Fibroblast of skin of back (primary cell): Measurements from ENCODE around the gene BAIAP2. TPM values are rescaled to one million over a fixed set of nuclear protein-coding genes. Genes with fewer than 3 reads are reported as not detected.
A peak's percentile ranks its signal among the peaks of the same experiment; 100 is the strongest.

ENCODE experiments used
- DNase-seq: peaks from one replicate; pipeline ENCODE4 v3.0.0-alpha.2; 2013
- polyA plus RNA-seq, 2 experiments: library from polyadenylated mRNA; unstranded; fragments of 120-200 nt; gene quantifications; one replicate each; pipeline ENCODE4 v1.2.1, GENCODE V29; 2013; ENCODE audit not compliant: insufficient read length in 2 of 2

The BAIAP2 gene
- polyA plus RNA-seq (2013, experiment 1 of 2; ENCODE audit: insufficient read length): 34.6 TPM
- polyA plus RNA-seq (2013, experiment 2 of 2; ENCODE audit: insufficient read length): 25.5 TPM

DNA sequence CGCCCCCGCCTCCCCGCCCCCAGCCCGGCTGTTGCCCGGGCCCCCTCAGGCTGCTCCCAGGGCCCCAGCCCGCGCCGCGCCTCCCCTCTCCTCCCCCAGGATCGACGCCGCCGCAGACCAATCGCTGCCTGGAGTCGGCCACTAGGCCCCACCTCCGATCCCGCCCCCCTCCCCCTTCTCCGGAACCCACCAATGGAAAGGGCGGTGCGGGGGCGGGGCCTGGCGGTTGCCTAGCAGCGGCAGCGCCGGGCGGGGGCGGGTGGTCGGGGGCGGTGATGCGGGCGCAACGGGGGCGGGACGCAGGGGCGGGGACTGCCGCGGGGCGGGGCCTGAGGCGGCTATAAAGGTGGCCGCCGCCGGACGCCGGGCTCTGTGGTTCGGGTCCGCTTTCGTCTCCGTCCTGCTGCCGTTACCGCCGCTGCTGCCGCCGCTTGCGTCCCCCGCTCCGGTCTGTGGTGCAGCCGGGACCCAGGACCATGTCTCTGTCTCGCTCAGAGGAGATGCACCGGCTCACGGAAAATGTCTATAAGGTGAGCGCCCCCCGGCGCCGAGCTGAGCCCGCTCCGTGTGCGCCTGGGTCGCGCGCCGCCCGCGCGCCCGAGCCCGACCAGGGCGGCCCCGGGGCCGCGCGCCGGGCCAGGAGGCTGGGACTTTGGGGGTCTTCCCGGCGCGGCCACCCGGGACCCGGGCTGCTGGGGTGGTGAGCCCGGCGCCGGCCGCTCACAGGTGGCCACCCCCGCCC is at the start of gene BAIAP2:
Gene BAIAP2, plus strand, starts transcription at position 373 of the 742 bp plus-strand sequence. Its CDS starts 104 bp downstream, at position 477.
- peak; percentile 91 for DNase-seq

- DNase-seq: no peak
Observed at GRCh38 chr17:80986046-80986445, 48.9 kb upstream of the BAIAP2 start.

GRCh38 chr17:80986816-80987475 is 48.0 kb upstream of the BAIAP2 start:
- no peak for DNase-seq

DNA sequence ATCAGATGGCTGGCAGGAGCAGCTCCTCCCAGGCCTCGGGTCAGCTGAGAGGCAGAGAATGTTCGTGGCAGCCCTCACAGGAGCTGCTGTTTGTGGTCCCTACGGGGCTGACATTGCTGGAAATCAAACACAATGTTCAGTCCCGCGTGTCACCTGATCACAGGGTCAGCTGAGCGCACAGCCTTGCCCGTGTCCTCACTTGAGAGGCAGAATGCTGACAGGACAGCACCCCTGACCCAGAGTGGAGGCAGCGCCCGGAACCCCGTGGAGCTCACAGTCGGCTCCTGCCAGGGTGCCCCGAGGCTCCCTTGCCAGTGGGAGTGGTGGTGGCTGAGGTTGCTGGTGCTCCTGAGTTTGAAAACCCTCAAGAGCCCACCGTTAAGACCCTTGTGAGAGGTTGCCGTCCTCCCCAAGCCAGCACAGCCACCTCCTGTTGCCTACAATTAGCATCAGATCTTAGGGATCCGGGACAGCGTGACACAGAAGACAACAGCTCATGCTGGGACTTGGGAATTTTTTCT is 47.0 kb upstream of the BAIAP2 start:
- no peak for DNase-seq

GRCh38 chr17:80989586-80989913 is 45.4 kb upstream of the BAIAP2 start:
- DNase-seq: no peak

GRCh38 chr17:80990921-80991644 is 43.9 kb upstream of the BAIAP2 start:
- no peak for DNase-seq

- peak; percentile 85 for DNase-seq
Observed at GRCh38 chr17:80991645-80992076, 43.3 kb upstream of the BAIAP2 start, which contains the start of gene CHMP6. Gene CHMP6, plus strand, starts transcription at chr17:80991841. Its CDS starts 78 bp downstream, at chr17:80991919.

GRCh38 chr17:80992077-80992947 is 42.6 kb upstream of the BAIAP2 start:
- no peak for DNase-seq

GRCh38 chr17:80992948-80993624 is 41.9 kb upstream of the BAIAP2 start:
- no peak for DNase-seq

- DNase-seq: no peak
Observed at GRCh38 chr17:80995131-80995530, 39.8 kb upstream of the BAIAP2 start.

- no peak for DNase-seq
Observed at GRCh38 chr17:80996422-80997305, 38.3 kb upstream of the BAIAP2 start.

DNA sequence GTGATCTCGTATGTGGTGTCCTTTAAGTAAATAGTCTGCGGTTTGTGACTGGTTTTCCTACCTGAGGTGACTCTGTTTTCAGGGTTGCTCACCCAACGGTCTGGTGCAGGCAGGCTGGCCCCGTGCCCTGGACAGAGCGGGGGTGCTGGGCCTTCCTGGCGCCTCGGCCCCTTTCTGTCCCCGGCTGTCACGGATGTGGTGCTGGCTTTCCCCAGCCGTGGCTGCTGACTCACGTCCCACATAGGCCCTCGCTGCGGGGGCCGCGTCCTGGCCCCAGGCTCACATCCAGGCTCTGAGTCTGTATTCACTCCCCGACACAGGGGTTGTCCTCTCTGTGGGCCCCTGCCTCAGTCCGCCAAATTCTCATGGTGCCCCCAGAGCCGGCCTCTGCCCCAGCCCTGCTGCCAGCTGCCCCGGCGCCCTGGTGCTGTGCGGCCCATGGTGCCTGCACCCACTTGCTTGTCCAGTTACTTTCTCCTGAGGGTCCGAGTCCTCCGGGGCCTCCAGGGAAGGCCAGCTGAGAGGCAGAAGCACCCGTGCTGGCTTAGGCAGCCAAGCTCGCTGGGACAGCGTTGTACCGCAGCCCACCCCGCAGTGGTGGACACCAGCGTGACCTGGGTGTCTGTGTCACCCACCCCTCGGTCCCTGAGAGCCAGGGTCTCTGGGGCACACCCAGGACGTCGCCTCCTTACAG is 37.4 kb upstream of the BAIAP2 start:
- no peak for DNase-seq

- no peak for DNase-seq
Observed at GRCh38 chr17:80998118-80998747, 36.7 kb upstream of the BAIAP2 start.

DNA sequence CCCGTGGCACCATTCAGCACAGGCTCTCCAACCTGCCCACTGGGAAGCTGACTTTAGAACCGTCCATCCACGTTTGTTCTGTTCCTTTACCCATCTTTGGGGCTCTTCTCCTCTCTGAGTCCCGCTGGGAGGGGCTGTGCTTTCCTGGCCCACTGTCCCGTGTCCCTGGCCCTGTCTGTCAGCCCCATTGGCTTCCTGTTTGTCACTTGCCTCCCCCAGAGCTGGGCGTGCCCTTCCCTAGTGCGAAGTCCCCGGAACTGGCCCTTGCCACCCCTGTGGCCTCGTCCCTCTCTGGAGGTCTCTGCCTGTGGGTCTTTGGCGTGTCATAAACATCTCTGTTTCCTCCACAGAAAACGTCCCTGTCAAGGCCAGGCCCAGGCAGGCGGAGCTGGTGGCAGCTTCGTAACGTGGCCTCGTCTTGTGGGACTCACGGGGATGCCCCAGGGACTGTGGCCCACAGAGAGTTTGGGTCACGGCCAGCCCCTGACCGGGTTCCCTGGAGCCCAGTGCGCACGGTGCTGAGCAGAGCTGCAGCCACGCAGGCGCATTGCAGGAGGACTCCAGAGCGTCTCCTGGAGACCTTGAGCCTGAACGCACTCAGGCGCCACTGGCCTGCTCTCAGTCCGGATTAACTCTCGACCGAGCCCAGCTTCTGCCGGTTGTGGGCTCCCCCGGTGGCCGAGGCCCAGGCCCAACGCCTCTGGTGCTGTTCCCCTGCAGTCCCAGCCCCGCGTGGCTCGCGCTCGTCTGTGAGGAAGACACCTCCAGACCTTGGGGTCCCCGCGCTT is 36.0 kb upstream of the BAIAP2 start:
- no peak for DNase-seq

DNA sequence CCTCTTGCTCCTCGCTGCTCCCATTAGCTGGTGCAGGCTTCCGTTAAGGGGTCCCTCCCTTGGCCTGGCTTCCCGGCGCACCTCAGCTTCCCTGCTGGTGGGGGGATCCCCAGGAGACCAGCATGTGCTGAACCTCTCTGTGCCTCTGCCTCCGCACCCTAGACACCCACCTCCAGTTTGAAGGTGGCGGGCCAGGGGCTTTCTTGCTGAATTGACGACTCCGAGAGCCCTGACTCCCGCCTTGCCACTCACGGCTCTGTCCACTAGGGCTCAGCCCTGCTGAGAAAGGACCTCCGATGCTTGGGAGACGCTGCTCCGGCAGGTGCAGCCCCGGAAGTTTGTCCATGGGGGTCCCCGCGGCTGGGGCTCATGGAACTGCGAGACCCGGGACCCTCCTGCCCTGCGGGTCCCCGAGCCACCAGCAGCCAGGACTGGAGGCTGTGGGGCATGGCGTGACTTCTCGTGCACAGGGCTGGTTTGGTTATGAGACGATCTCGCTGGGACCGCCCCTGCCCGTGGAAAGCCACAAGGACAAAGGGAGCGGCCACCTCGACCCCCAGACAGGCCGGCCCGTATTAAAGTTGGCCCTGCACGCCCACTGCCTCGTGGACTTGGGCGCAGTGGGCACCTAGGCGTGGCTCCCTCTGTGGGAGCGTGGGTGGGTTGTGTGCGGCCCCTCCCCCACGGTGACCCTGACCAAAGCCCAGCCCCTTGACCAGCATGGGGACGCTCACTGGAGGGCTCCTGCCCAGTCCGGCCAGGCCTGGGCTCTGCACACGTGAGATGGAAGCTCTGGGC is 35.2 kb upstream of the BAIAP2 start:
- DNase-seq: no peak

DNA sequence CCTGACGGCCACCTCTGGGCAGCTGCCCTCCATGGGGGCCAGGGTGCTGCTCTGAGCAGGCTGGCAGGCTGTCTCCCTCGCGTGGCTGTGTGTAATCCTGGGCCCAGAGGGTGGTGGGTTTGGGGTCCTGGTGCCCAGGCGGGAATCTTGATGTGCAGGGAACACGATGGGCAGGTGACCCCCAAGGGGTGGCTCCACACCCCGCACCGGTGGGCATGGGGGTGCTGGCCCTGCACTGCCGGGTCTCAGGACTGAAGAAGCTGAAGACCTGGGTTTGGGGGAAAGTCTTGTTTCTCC is 34.7 kb upstream of the BAIAP2 start:
- DNase-seq: no peak

- no peak for DNase-seq
Observed at GRCh38 chr17:81000631-81001357, 34.2 kb upstream of the BAIAP2 start.
